ENCODE data around the gene B4GALT2. TPM values are rescaled to one million over a fixed set of nuclear protein-coding genes. Genes with fewer than 3 reads are reported as not detected.

Gene B4GALT2
- total and polyA plus RNA-seq, 9 of the 15 experiments (the other 6 are each of a cell fraction or from before 2014, with no cell fraction given): 1.3 to 86.8 (median 43.8) TPM

DNA sequence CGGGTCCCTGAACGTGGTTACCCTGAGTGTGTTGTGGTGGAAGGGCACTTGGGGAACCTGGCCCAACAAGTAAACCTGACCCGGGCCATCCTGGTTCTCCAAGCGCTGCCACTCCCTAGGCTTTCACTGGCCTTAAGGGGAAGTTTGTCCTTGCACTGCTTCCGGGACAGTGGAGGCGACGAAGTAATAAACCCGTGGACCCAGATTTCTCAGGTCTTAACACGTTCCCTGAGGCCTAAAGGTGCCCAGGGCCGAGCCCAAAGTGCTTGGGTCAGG, 12.1 kb downstream of the B4GALT2 start (continued):
- TF ChIP-seq KLF1 (tag; IDR thresholded peaks at IDR 0.05): 0 out of 2 replicates have a peak, but pooled peaks have one; percentile 15
- TF ChIP-seq, protein P1, sequence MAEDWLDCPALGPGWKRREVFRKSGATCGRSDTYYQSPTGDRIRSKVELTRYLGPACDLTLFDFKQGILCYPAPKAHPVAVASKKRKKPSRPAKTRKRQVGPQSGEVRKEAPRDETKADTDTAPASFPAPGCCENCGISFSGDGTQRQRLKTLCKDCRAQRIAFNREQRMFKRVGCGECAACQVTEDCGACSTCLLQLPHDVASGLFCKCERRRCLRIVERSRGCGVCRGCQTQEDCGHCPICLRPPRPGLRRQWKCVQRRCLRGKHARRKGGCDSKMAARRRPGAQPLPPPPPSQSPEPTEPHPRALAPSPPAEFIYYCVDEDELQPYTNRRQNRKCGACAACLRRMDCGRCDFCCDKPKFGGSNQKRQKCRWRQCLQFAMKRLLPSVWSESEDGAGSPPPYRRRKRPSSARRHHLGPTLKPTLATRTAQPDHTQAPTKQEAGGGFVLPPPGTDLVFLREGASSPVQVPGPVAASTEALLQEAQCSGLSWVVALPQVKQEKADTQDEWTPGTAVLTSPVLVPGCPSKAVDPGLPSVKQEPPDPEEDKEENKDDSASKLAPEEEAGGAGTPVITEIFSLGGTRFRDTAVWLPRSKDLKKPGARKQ (CRISPR knock-in tag; IDR thresholded peaks at IDR 0.05): no peak
- no peak for TF ChIP-seq PML (IDR thresholded peaks at IDR 0.05; ENCODE audit: low read length)
- TF ChIP-seq E2F3 (CRISPR knock-in tag; IDR thresholded peaks at IDR 0.05): no peak
- TF ChIP-seq, protein P2, sequence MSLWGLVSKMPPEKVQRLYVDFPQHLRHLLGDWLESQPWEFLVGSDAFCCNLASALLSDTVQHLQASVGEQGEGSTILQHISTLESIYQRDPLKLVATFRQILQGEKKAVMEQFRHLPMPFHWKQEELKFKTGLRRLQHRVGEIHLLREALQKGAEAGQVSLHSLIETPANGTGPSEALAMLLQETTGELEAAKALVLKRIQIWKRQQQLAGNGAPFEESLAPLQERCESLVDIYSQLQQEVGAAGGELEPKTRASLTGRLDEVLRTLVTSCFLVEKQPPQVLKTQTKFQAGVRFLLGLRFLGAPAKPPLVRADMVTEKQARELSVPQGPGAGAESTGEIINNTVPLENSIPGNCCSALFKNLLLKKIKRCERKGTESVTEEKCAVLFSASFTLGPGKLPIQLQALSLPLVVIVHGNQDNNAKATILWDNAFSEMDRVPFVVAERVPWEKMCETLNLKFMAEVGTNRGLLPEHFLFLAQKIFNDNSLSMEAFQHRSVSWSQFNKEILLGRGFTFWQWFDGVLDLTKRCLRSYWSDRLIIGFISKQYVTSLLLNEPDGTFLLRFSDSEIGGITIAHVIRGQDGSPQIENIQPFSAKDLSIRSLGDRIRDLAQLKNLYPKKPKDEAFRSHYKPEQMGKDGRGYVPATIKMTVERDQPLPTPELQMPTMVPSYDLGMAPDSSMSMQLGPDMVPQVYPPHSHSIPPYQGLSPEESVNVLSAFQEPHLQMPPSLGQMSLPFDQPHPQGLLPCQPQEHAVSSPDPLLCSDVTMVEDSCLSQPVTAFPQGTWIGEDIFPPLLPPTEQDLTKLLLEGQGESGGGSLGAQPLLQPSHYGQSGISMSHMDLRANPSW (CRISPR knock-in tag; IDR thresholded peaks at IDR 0.05): no peak
- no peak for TF ChIP-seq GABPA (tag; conservative IDR thresholded peaks at IDR 0.05; ENCODE audit: low read depth)
- TF ChIP-seq, protein P3, sequence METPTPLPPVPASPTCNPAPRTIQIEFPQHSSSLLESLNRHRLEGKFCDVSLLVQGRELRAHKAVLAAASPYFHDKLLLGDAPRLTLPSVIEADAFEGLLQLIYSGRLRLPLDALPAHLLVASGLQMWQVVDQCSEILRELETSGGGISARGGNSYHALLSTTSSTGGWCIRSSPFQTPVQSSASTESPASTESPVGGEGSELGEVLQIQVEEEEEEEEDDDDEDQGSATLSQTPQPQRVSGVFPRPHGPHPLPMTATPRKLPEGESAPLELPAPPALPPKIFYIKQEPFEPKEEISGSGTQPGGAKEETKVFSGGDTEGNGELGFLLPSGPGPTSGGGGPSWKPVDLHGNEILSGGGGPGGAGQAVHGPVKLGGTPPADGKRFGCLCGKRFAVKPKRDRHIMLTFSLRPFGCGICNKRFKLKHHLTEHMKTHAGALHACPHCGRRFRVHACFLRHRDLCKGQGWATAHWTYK (CRISPR knock-in tag; IDR thresholded peaks at IDR 0.05): no peak
- TF ChIP-seq PCBP1 (IDR thresholded peaks at IDR 0.05; ENCODE audit: low read depth, low read length, poor library complexity, severe bottlenecking): no peak
- no peak for TF ChIP-seq ZNF717 (CRISPR knock-in tag; IDR thresholded peaks at IDR 0.05)
- no peak for TF ChIP-seq ARNT (IDR thresholded peaks at IDR 0.05)
- TF ChIP-seq ZNF175 (CRISPR knock-in tag; IDR thresholded peaks at IDR 0.05; ENCODE audit: low read depth): 0 out of 2 replicates have a peak, but pooled peaks have one; percentile 48
- TF ChIP-seq ZNF316 (IDR thresholded peaks at IDR 0.05): no peak
- no peak for TF ChIP-seq SUPT5H (IDR thresholded peaks at IDR 0.05)
- TF ChIP-seq ESRRA (IDR thresholded peaks at IDR 0.05; ENCODE audit: borderline replicate concordance, low read depth): no peak
- TF ChIP-seq TGIF2 (CRISPR knock-in tag; IDR thresholded peaks at IDR 0.05): no peak
- 0 out of 2 replicates have a peak, but pooled peaks have one; percentile 36 for TF ChIP-seq ZNF23 (CRISPR knock-in tag; IDR thresholded peaks at IDR 0.05)
- no peak for TF ChIP-seq PHF21A (IDR thresholded peaks at IDR 0.05; ENCODE audit: borderline replicate concordance, low read depth)
- no peak for TF ChIP-seq ZNF444 (CRISPR knock-in tag; IDR thresholded peaks at IDR 0.05)
- no peak for TF ChIP-seq DDX20 (tag; IDR thresholded peaks at IDR 0.05; ENCODE audit: low read depth)
- TF ChIP-seq, protein P4, sequence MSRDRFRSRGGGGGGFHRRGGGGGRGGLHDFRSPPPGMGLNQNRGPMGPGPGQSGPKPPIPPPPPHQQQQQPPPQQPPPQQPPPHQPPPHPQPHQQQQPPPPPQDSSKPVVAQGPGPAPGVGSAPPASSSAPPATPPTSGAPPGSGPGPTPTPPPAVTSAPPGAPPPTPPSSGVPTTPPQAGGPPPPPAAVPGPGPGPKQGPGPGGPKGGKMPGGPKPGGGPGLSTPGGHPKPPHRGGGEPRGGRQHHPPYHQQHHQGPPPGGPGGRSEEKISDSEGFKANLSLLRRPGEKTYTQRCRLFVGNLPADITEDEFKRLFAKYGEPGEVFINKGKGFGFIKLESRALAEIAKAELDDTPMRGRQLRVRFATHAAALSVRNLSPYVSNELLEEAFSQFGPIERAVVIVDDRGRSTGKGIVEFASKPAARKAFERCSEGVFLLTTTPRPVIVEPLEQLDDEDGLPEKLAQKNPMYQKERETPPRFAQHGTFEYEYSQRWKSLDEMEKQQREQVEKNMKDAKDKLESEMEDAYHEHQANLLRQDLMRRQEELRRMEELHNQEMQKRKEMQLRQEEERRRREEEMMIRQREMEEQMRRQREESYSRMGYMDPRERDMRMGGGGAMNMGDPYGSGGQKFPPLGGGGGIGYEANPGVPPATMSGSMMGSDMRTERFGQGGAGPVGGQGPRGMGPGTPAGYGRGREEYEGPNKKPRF (IDR thresholded peaks at IDR 0.05; ENCODE audit: low read depth, low read length): no peak
- TF ChIP-seq PTRF (tag; IDR thresholded peaks at IDR 0.05): no peak
- TF ChIP-seq MCM3 (IDR thresholded peaks at IDR 0.05): no peak
- no peak for TF ChIP-seq FOXJ3 (CRISPR knock-in tag; IDR thresholded peaks at IDR 0.05)
- TF ChIP-seq ZNF830 (CRISPR knock-in tag; IDR thresholded peaks at IDR 0.05): no peak
- TF ChIP-seq ZNF785 (CRISPR knock-in tag; IDR thresholded peaks at IDR 0.05): no peak
- TF ChIP-seq RNF2 (IDR thresholded peaks at IDR 0.05): no peak

All from K562 (cell line).